Measurements from ENCODE around the gene SUFU.
A peak's percentile ranks its signal among the peaks of the same experiment; 100 is the strongest.

SUFU gene

GRCh38 chr10:102545997-102546396 lies 42.2 kb downstream of the SUFU start:
- Histone ChIP-seq H3K9me3 (ENCODE audit: control insufficient read depth, low read length) (no peaks in the 10 kb centered on the region), H2BK120ac (ENCODE audit: low read depth, low read length) (no peak overlapping the region), H3K4me1 (ENCODE audit: control insufficient read depth, insufficient read depth, low read depth, low read length) (peaks cover 5% of the 10 kb centered on the region), H3K4ac (ENCODE audit: low read depth in 1 of 2, low read length in 2 of 2) (no peak overlapping the region), H3K36me3 (ENCODE audit: control insufficient read depth in 1 of 2, insufficient read depth in 2 of 2, low read depth in 1 of 2, low read length in 2 of 2) (peaks cover 9 to 13% of the 10 kb centered on the region in 2 experiments), H3K23ac (ENCODE audit: low read length in 2 of 2) (no peak overlapping the region), H3K79me1 (replicated peaks; ENCODE audit: low read length, poor library complexity, severe bottlenecking) (peaks cover 25% of the 10 kb centered on the region), H2AFZ (ENCODE audit: low read depth, low read length) (no peak overlapping the region), H3K18ac (ENCODE audit: low read depth in 1 of 2, low read length in 2 of 2) (no peak overlapping the region), H3K27ac (ENCODE audit: low read length, poor library complexity, severe bottlenecking) (no peak overlapping the region), H2BK15ac (ENCODE audit: low read depth, poor library complexity, severe bottlenecking) (no peak overlapping the region), H2BK5ac (ENCODE audit: low read depth, low read length, poor library complexity, severe bottlenecking) (no peak overlapping the region), H2BK12ac (ENCODE audit: low read length in 2 of 2) (no peak overlapping the region), H3K14ac (ENCODE audit: low read length in 2 of 2) (no peak overlapping the region), H2AK5ac (ENCODE audit: low read length, severe bottlenecking) (no peak overlapping the region), H4K91ac (ENCODE audit: low read length) (no peak overlapping the region), H3K27me3 (ENCODE audit: control insufficient read depth in 1 of 2, insufficient read depth in 1 of 2, low read length in 2 of 2) (no peaks in the 10 kb centered on the region), H4K8ac (ENCODE audit: low read length) (no peak overlapping the region), H3K4me2 (ENCODE audit: low read length, poor library complexity, severe bottlenecking) (no peak overlapping the region), H3K4me3 (ENCODE audit: insufficient read depth in 1 of 2, low read depth in 1 of 2, low read length in 2 of 2) (no peak overlapping the region), H3K9ac (ENCODE audit: low read length) (peak overlapping the region; percentile 49)
- WGBS = 84% methylated on average over 2 of the region's 2 CpGs
- DNase-seq = no peak

- Histone ChIP-seq H3K9me3 (ENCODE audit: control insufficient read depth, low read length) (no peaks in the 10 kb centered on the region), H4K91ac (ENCODE audit: low read length) (peak overlapping the region; percentile 86)
- 86% methylated on average over 12 of the region's 12 CpGs for WGBS
These were observed 43.0 kb downstream of the SUFU start for GRCh38 chr10:102546606-102547320.

GRCh38 chr10:102549549-102549948 lies 45.8 kb downstream of the SUFU start:
- DNase-seq = no peak
- H3K36me3 ChIP-seq (ENCODE audit: control insufficient read depth in 1 of 2, insufficient read depth in 2 of 2, low read depth in 1 of 2, low read length in 2 of 2) = peaks cover 16 to 28% of the 10 kb centered on the region in 2 experiments
- no peak overlapping the region for H2AFZ ChIP-seq (ENCODE audit: low read depth, low read length)
- no peak overlapping the region for H3K27ac ChIP-seq (ENCODE audit: low read length, poor library complexity, severe bottlenecking)
- no peak overlapping the region for H2BK120ac ChIP-seq (ENCODE audit: low read depth, low read length)
- H3K4me3 ChIP-seq (ENCODE audit: insufficient read depth in 1 of 2, low read depth in 1 of 2, low read length in 2 of 2) = no peak overlapping the region
- peaks cover 2% of the 10 kb centered on the region for H3K4me1 ChIP-seq (ENCODE audit: control insufficient read depth, insufficient read depth, low read depth, low read length)
- H4K8ac ChIP-seq (ENCODE audit: low read length) = no peak overlapping the region
- H3K4me2 ChIP-seq (ENCODE audit: low read length, poor library complexity, severe bottlenecking) = no peak overlapping the region
- no peak overlapping the region for H4K91ac ChIP-seq (ENCODE audit: low read length)
- H3K23ac ChIP-seq (ENCODE audit: low read length in 2 of 2) = no peak overlapping the region
- no peak overlapping the region for H3K4ac ChIP-seq (ENCODE audit: low read depth in 1 of 2, low read length in 2 of 2)
- H3K9me3 ChIP-seq (ENCODE audit: control insufficient read depth, low read length) = no peaks in the 10 kb centered on the region
- no peak overlapping the region for H2BK15ac ChIP-seq (ENCODE audit: low read depth, poor library complexity, severe bottlenecking)
- 100% methylated on average over 1 of the region's 1 CpG for WGBS
- H2AK5ac ChIP-seq (ENCODE audit: low read length, severe bottlenecking) = no peak overlapping the region
- H3K79me1 ChIP-seq (replicated peaks; ENCODE audit: low read length, poor library complexity, severe bottlenecking) = peaks cover 25% of the 10 kb centered on the region
- no peaks in the 10 kb centered on the region for H3K27me3 ChIP-seq (ENCODE audit: control insufficient read depth in 1 of 2, insufficient read depth in 1 of 2, low read length in 2 of 2)
- H3K14ac ChIP-seq (ENCODE audit: low read length in 2 of 2) = no peak overlapping the region
- H3K9ac ChIP-seq (ENCODE audit: low read length) = no peak overlapping the region
- H2BK5ac ChIP-seq (ENCODE audit: low read depth, low read length, poor library complexity, severe bottlenecking) = no peak overlapping the region
- H2BK12ac ChIP-seq (ENCODE audit: low read length in 2 of 2) = no peak overlapping the region
- H3K18ac ChIP-seq (ENCODE audit: low read depth in 1 of 2, low read length in 2 of 2) = no peak overlapping the region

More at GRCh38 chr10:102546606-102547320, 43.0 kb downstream of the SUFU start:
- peaks cover 5% of the 10 kb centered on the region for H3K4me1 ChIP-seq (ENCODE audit: control insufficient read depth, insufficient read depth, low read depth, low read length)
- H2AFZ ChIP-seq (ENCODE audit: low read depth, low read length) = no peak overlapping the region
- peak overlapping the region in 1 of 2 experiments; percentile 38 for H3K4me3 ChIP-seq (ENCODE audit: insufficient read depth in 1 of 2, low read depth in 1 of 2, low read length in 2 of 2)
- H4K8ac ChIP-seq (ENCODE audit: low read length) = no peak overlapping the region
- H3K18ac ChIP-seq (ENCODE audit: low read depth in 1 of 2, low read length in 2 of 2) = no peak overlapping the region
- no peak overlapping the region for H3K4ac ChIP-seq (ENCODE audit: low read depth in 1 of 2, low read length in 2 of 2)
- H3K23ac ChIP-seq (ENCODE audit: low read length in 2 of 2) = no peak overlapping the region
- H3K27ac ChIP-seq (ENCODE audit: low read length, poor library complexity, severe bottlenecking) = no peak overlapping the region
- no peaks in the 10 kb centered on the region for H3K27me3 ChIP-seq (ENCODE audit: control insufficient read depth in 1 of 2, insufficient read depth in 1 of 2, low read length in 2 of 2)
- H3K9ac ChIP-seq (ENCODE audit: low read length) = peak overlapping the region; percentile 49
- DNase-seq = no peak
- H2AK5ac ChIP-seq (ENCODE audit: low read length, severe bottlenecking) = no peak overlapping the region
- H3K36me3 ChIP-seq (ENCODE audit: control insufficient read depth in 1 of 2, insufficient read depth in 2 of 2, low read depth in 1 of 2, low read length in 2 of 2) = peaks cover 13 to 18% of the 10 kb centered on the region in 2 experiments
- H2BK15ac ChIP-seq (ENCODE audit: low read depth, poor library complexity, severe bottlenecking) = no peak overlapping the region
- no peak overlapping the region for H3K4me2 ChIP-seq (ENCODE audit: low read length, poor library complexity, severe bottlenecking)
- no peak overlapping the region for H2BK5ac ChIP-seq (ENCODE audit: low read depth, low read length, poor library complexity, severe bottlenecking)
- H2BK12ac ChIP-seq (ENCODE audit: low read length in 2 of 2) = no peak overlapping the region
- no peak overlapping the region for H3K14ac ChIP-seq (ENCODE audit: low read length in 2 of 2)
- H2BK120ac ChIP-seq (ENCODE audit: low read depth, low read length) = no peak overlapping the region
- H3K79me1 ChIP-seq (replicated peaks; ENCODE audit: low read length, poor library complexity, severe bottlenecking) = peaks cover 25% of the 10 kb centered on the region

GRCh38 chr10:102550636-102551210 lies 47.0 kb downstream of the SUFU start:
- Histone ChIP-seq H3K9me3 (ENCODE audit: control insufficient read depth, low read length) (no peaks in the 10 kb centered on the region), H3K79me1 (replicated peaks; ENCODE audit: low read length, poor library complexity, severe bottlenecking) (peaks cover 24% of the 10 kb centered on the region), H3K9ac (ENCODE audit: low read length) (no peak overlapping the region), H3K18ac (ENCODE audit: low read depth in 1 of 2, low read length in 2 of 2) (no peak overlapping the region), H2AK5ac (ENCODE audit: low read length, severe bottlenecking) (no peak overlapping the region), H2BK12ac (ENCODE audit: low read length in 2 of 2) (no peak overlapping the region), H2BK5ac (ENCODE audit: low read depth, low read length, poor library complexity, severe bottlenecking) (no peak overlapping the region), H4K91ac (ENCODE audit: low read length) (no peak overlapping the region), H3K14ac (ENCODE audit: low read length in 2 of 2) (no peak overlapping the region), H3K23ac (ENCODE audit: low read length in 2 of 2) (no peak overlapping the region), H2BK120ac (ENCODE audit: low read depth, low read length) (no peak overlapping the region), H3K36me3 (ENCODE audit: control insufficient read depth in 1 of 2, insufficient read depth in 2 of 2, low read depth in 1 of 2, low read length in 2 of 2) (peaks cover 16 to 28% of the 10 kb centered on the region in 2 experiments), H3K4ac (ENCODE audit: low read depth in 1 of 2, low read length in 2 of 2) (no peak overlapping the region), H3K4me3 (ENCODE audit: insufficient read depth in 1 of 2, low read depth in 1 of 2, low read length in 2 of 2) (no peak overlapping the region), H2AFZ (ENCODE audit: low read depth, low read length) (no peak overlapping the region), H2BK15ac (ENCODE audit: low read depth, poor library complexity, severe bottlenecking) (no peak overlapping the region), H3K27ac (ENCODE audit: low read length, poor library complexity, severe bottlenecking) (no peak overlapping the region), H3K4me1 (ENCODE audit: control insufficient read depth, insufficient read depth, low read depth, low read length) (peaks cover 2% of the 10 kb centered on the region), H3K27me3 (ENCODE audit: control insufficient read depth in 1 of 2, insufficient read depth in 1 of 2, low read length in 2 of 2) (no peaks in the 10 kb centered on the region), H4K8ac (ENCODE audit: low read length) (no peak overlapping the region), H3K4me2 (ENCODE audit: low read length, poor library complexity, severe bottlenecking) (no peak overlapping the region)
- no peak for DNase-seq
- over 99% methylated on average over 9 of the region's 9 CpGs for WGBS

Measured in mesenchymal stem cell (in vitro differentiated cells and primary cell).